ENCODE data around the gene NPW.

The NPW gene

GRCh38 chr16:2019518-2019920 is at the start of gene NPW:
NPW (plus strand) TSS chr16:2019785.
- DNase-seq (ENCODE audit: low spot score): no peak

- DNase-seq (ENCODE audit: low spot score): peak; percentile 97
These were observed 47.6 kb upstream of the NPW start, which contains the start of gene TBL3 for GRCh38 chr16:1971796-1972489. TBL3 (plus strand) TSS chr16:1972053; CDS start chr16:1972165, 112 bp downstream.

GRCh38 chr16:1972490-1972877 is 47.1 kb upstream of the NPW start:
- DNase-seq (ENCODE audit: low spot score): peak; percentile 58

GRCh38 chr16:1973461-1974156 is 46.0 kb upstream of the NPW start:
- DNase-seq (ENCODE audit: low spot score): no peak

- DNase-seq (ENCODE audit: low spot score): no peak
These were observed 45.2 kb upstream of the NPW start for GRCh38 chr16:1974157-1975070.

- DNase-seq (ENCODE audit: low spot score): no peak
These were observed 44.0 kb upstream of the NPW start for GRCh38 chr16:1975432-1976215.

GRCh38 chr16:1976216-1976520 is 43.4 kb upstream of the NPW start:
- no peak for DNase-seq (ENCODE audit: low spot score)

- DNase-seq (ENCODE audit: low spot score): no peak
These were observed 42.4 kb upstream of the NPW start for GRCh38 chr16:1976951-1977874.

- no peak for DNase-seq (ENCODE audit: low spot score)
These were observed 41.7 kb upstream of the NPW start for GRCh38 chr16:1977875-1978268.

- no peak for DNase-seq (ENCODE audit: low spot score)
These were observed 41.0 kb upstream of the NPW start for GRCh38 chr16:1978476-1979120.

- no peak for DNase-seq (ENCODE audit: low spot score)
These were observed 40.1 kb upstream of the NPW start for GRCh38 chr16:1979271-1980029.

GRCh38 chr16:1980030-1980769 is 39.4 kb upstream of the NPW start:
- no peak for DNase-seq (ENCODE audit: low spot score)

- no peak for DNase-seq (ENCODE audit: low spot score)
These were observed 38.9 kb upstream of the NPW start for GRCh38 chr16:1980770-1981087.

GRCh38 chr16:1981398-1981836 is 38.2 kb upstream of the NPW start, which contains the start of gene NOXO1:
NOXO1 (minus strand) TSS chr16:1981469; CDS start chr16:1981179, 290 bp downstream.
- DNase-seq (ENCODE audit: low spot score): no peak

- no peak for DNase-seq (ENCODE audit: low spot score)
These were observed 37.6 kb upstream of the NPW start for GRCh38 chr16:1982013-1982433.

- no peak for DNase-seq (ENCODE audit: low spot score)
These were observed 36.5 kb upstream of the NPW start for GRCh38 chr16:1982991-1983543.

- DNase-seq (ENCODE audit: low spot score): peak; percentile 98
These were observed 35.8 kb upstream of the NPW start, which contains the start of gene GFER for GRCh38 chr16:1983544-1984346. GFER (plus strand) TSS chr16:1984193; CDS start chr16:1984219, 26 bp downstream.
